SU-DHL-6 (cell line): Measurements from ENCODE around the gene AQP2.

ENCODE experiments used
- H2AFZ ChIP-seq: fragments of 200-600 bp; sonication (generic); 2 replicates; pipeline ENCODE4 v1.6.1; 2014; ENCODE audit warnings: low read depth, mild to moderate bottlenecking, moderate library complexity, mixed read lengths, antibody characterized with exemption, low read length; ENCODE audit not compliant: severe bottlenecking
- H3F3A ChIP-seq: fragments of 200-600 bp; shearing (Covaris generic); 2 replicates; pipeline ENCODE4 v1.6.0; 2016; ENCODE audit warnings: antibody characterized with exemption, mild to moderate bottlenecking; ENCODE audit not compliant: insufficient read depth
- H3K27ac ChIP-seq: fragments of 200-600 bp; sonication (generic); 2 replicates; pipeline ENCODE4 v1.5.1; 2016; ENCODE audit warnings: low read depth, mild to moderate bottlenecking, low read length, moderate library complexity, mixed read lengths
- H3K27me3 ChIP-seq: fragments of 200-600 bp; sonication (generic), shearing (Covaris generic); 2 replicates; pipeline ENCODE4 v1.6.0; 2014; ENCODE audit warnings: mild to moderate bottlenecking, low read length
- H3K36me3 ChIP-seq: fragments of 200-600 bp; sonication (generic); 2 replicates; pipeline ENCODE4 v1.6.1; 2014; ENCODE audit warnings: mild to moderate bottlenecking, low read length, mixed read lengths
- H3K4me2 ChIP-seq: fragments of 300-600, 200-600 bp; shearing (Covaris generic), sonication (generic); 2 replicates; pipeline ENCODE4 v1.6.0; 2014; ENCODE audit warnings: low read length, low read depth, mild to moderate bottlenecking; ENCODE audit not compliant: poor library complexity, severe bottlenecking
- H3K4me3 ChIP-seq: fragments of 200-600 bp; sonication (generic); 2 replicates; pipeline ENCODE4 v1.5.1; 2014; ENCODE audit warnings: antibody characterized with exemption, low read length, mild to moderate bottlenecking, mixed read lengths; ENCODE audit not compliant: insufficient read depth, poor library complexity, severe bottlenecking
- H3K79me2 ChIP-seq: fragments of 200-600 bp; sonication (generic); 2 replicates; pipeline ENCODE4 v1.6.1; 2014; ENCODE audit warnings: mild to moderate bottlenecking, low read length, moderate library complexity; ENCODE audit not compliant: insufficient read depth
- H3K9ac ChIP-seq: fragments of 200-600 bp; sonication (generic); 2 replicates; pipeline ENCODE4 v1.7.0; 2014; ENCODE audit warnings: mild to moderate bottlenecking, low read length
- H3K9me2 ChIP-seq: fragments of 200-600 bp; sonication (generic); replicated peaks from 2 replicates; pipeline ENCODE4 v1.6.1; 2014; ENCODE audit warnings: low read length; ENCODE audit not compliant: insufficient read depth
- H3K9me3 ChIP-seq: fragments of 200-600 bp; sonication (generic); 2 replicates; pipeline ENCODE4 v1.6.1; 2014; ENCODE audit warnings: low read length, mixed read lengths; ENCODE audit not compliant: insufficient read depth
- H4K20me1 ChIP-seq: fragments of 200-600 bp; sonication (generic); 2 replicates; pipeline ENCODE4 v1.6.1; 2014; ENCODE audit warnings: low read depth, mild to moderate bottlenecking, antibody characterized with exemption, low read length, moderate library complexity, mixed read lengths
- CTCF ChIP-seq: fragments of 200-600 bp; sonication (generic); IDR thresholded peaks from one replicate; pipeline ENCODE4 v1.5.1; 2017; ENCODE audit warnings: antibody characterized with exemption, mild to moderate bottlenecking, low read length, moderate library complexity; ENCODE audit not compliant: insufficient read depth, poor library complexity, severe bottlenecking
- EZH2phosphoT487 ChIP-seq: fragments of 200-600 bp; sonication (generic), shearing (Covaris generic); conservative IDR thresholded peaks from 2 replicates; pipeline ENCODE4 v1.6.1; 2018; ENCODE audit warnings: mild to moderate bottlenecking, antibody characterized with exemption, low read length, moderate library complexity, mixed read lengths

AQP2 gene

GRCh38 chr12:49974677-49975317 is 24.3 kb downstream of the AQP2 start:
- Histone ChIP-seq H3K36me3 (no peaks in the 10 kb centered on the region), H3K9ac (no peak overlapping the region), H3K27me3 (no peaks in the 10 kb centered on the region), H3K4me2 (no peak overlapping the region), H3K9me2 (no peaks in the 10 kb centered on the region), H3K9me3 (no peaks in the 10 kb centered on the region), H3K4me3 (no peak overlapping the region), H4K20me1 (no peaks in the 10 kb centered on the region), H3K27ac (no peak overlapping the region), H3F3A (no peaks in the 10 kb centered on the region), H2AFZ (no peak overlapping the region), H3K79me2 (no peaks in the 10 kb centered on the region)
- TF ChIP-seq EZH2phosphoT487 (no peak), CTCF (no peak)

- no peak overlapping the region for H3K4me2 ChIP-seq
- H2AFZ ChIP-seq = no peak overlapping the region
- no peaks in the 10 kb centered on the region for H3F3A ChIP-seq
- no peak overlapping the region for H3K27ac ChIP-seq
- H4K20me1 ChIP-seq = no peaks in the 10 kb centered on the region
- no peak overlapping the region for H3K9ac ChIP-seq
- no peaks in the 10 kb centered on the region for H3K9me3 ChIP-seq
- TF ChIP-seq EZH2phosphoT487 (no peak), CTCF (no peak)
- H3K79me2 ChIP-seq = no peaks in the 10 kb centered on the region
- no peaks in the 10 kb centered on the region for H3K36me3 ChIP-seq
- H3K4me3 ChIP-seq = no peak overlapping the region
- no peaks in the 10 kb centered on the region for H3K9me2 ChIP-seq
- H3K27me3 ChIP-seq = no peaks in the 10 kb centered on the region
Observed at GRCh38 chr12:49975318-49975761, 24.8 kb downstream of the AQP2 start.

- Histone ChIP-seq H3K9ac (no peak overlapping the region), H3K27me3 (no peaks in the 10 kb centered on the region), H3F3A (no peaks in the 10 kb centered on the region), H3K27ac (no peak overlapping the region), H3K4me2 (no peak overlapping the region), H3K4me3 (no peak overlapping the region), H2AFZ (no peak overlapping the region), H3K9me2 (no peaks in the 10 kb centered on the region), H3K79me2 (no peaks in the 10 kb centered on the region), H3K36me3 (no peaks in the 10 kb centered on the region), H4K20me1 (no peaks in the 10 kb centered on the region), H3K9me3 (no peaks in the 10 kb centered on the region)
- no peak for TF ChIP-seq EZH2phosphoT487
- no peak for TF ChIP-seq CTCF
Observed at GRCh38 chr12:49976557-49976956, 26.0 kb downstream of the AQP2 start.
